Hepatocyte (in vitro differentiated cells): Measurements from ENCODE around the gene AK5.

Experiments
- EZH2 ChIP-seq: fragments of 200-600 bp; sonication (generic); IDR thresholded peaks from 2 replicates; pipeline ENCODE4 v1.6.1; 2016; ENCODE audit warnings: antibody characterized with exemption, mild to moderate bottlenecking, borderline replicate concordance
- EZH2phosphoT487 ChIP-seq: fragments of 200-600 bp; sonication (generic); IDR thresholded peaks from one replicate; pipeline ENCODE4 v1.6.1; 2018; ENCODE audit warnings: antibody characterized with exemption, mild to moderate bottlenecking, low read depth, moderate library complexity; ENCODE audit not compliant: unreplicated experiment, severe bottlenecking
- TF ChIP-seq, protein P1 (sequence below): fragments of 200-600 bp; sonication (generic); IDR thresholded peaks from 2 replicates; pipeline ENCODE4 v1.5.1; 2016; ENCODE audit warnings: antibody characterized with exemption, mild to moderate bottlenecking; ENCODE audit not compliant: poor library complexity

DNA sequence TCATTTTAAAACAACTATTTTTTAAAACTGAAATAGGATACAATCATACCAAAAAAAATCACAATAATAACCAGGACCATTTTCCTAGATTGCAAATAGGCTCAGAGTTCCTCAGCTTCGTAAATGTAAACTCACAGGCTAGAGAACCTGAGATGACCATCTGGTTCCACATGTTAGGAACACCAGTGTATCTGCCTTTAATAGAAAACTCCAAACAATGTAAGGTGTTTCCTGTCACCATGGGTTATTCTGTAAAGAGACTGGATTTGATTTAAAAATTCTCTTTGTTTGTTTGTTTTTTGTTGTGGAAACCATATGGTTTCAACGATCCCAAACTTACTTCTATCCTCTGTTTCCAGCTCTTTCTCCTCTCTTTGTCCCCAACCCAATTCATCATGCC, 203.1 kb downstream of the AK5 start:
- TF ChIP-seq, protein P1, sequence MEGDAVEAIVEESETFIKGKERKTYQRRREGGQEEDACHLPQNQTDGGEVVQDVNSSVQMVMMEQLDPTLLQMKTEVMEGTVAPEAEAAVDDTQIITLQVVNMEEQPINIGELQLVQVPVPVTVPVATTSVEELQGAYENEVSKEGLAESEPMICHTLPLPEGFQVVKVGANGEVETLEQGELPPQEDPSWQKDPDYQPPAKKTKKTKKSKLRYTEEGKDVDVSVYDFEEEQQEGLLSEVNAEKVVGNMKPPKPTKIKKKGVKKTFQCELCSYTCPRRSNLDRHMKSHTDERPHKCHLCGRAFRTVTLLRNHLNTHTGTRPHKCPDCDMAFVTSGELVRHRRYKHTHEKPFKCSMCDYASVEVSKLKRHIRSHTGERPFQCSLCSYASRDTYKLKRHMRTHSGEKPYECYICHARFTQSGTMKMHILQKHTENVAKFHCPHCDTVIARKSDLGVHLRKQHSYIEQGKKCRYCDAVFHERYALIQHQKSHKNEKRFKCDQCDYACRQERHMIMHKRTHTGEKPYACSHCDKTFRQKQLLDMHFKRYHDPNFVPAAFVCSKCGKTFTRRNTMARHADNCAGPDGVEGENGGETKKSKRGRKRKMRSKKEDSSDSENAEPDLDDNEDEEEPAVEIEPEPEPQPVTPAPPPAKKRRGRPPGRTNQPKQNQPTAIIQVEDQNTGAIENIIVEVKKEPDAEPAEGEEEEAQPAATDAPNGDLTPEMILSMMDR: no peak
- no peak for TF ChIP-seq EZH2
- TF ChIP-seq EZH2phosphoT487: no peak
